CD4-positive, alpha-beta T cell treated with Interleukin-15 for 1 hour (primary cell): ENCODE results near the gene SSB.
"Not testable (repeated sequence)": the region's sequence is repeated elsewhere in the genome, so short reads cannot be mapped to it uniquely, and the experiment has no call there.

Experiments
- DNase-seq: peaks from one replicate; pipeline ENCODE4 v3.0.0-alpha.2; 2020

Gene SSB

DNA sequence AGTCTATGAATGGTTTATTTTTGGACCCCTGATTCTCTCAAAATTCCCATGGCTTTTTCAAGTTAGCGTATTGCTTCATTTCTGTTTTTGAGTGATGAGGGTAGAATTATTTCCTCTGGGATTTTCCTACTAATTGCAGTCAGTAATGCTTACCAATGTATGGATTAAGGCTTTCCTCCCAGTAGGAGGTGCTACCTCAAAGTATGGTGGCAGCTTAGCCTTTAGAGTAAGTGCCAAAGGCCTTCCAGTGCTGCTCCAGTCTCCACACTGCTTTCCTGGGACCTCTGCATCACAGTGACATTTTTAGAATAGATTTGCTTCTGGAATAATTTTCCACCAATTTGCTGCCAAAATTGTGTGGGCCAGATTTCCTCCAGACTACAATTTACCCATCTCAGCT is 16.2 kb upstream of the SSB start:
- DNase-seq = no peak

DNA sequence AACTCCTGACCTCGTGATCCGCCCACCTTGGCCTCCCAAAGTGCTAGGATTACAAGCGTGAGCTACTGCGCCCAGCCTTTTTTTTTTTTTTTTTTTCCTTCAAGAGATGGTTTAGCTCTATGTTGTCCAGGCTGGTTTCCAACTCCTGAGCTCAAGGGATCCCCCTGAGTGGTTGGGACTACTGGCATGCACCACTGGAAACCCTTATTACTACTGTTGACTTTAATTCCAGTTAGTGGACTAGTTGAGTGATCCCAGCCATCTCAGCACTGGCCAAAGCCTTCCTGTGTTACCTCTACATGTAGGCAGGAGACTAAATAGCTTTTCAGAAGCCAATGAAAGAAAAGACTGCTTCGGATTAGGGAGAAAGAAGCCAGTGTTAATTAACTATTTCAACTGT is 8.1 kb upstream of the SSB start:
- no peak for DNase-seq

DNA sequence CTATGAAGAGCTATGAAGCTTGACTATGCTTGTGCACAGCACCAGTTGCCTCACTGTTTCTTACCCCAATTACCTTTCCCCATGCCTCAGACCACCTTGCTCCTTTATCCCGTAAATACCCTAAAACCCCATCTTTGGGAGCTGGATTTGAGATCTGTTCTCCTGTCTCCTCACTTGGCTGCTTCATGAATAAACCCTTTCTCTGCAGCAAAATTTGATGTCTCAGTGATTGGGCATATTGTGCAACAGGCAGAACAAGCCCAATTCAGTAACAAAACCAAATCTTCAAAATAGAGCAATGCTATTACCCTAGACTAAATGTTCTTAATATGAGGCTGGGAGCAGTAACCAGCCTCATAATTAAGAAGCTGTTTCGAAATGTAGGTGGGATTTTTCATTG is 3.5 kb upstream of the SSB start:
- no peak for DNase-seq

DNA sequence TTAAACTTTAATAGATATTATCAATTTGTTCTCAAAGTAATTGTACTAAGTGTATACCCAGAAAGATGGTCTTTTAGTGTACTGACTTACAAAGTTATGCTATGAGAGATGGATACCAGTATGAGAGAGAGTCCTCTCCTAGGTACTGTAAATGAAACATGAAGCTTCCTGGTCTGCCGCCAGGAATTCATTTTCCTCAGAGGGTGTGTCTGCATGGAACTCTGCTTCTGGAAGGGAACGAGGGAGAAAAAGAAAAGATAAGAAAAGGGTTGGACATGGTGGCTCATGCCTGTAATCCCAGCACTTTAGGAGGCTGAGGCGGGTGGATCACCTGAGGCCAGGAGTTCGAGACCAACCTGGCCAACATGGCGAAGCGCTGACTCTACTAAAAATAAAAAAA is 2.2 kb upstream of the SSB start:
- DNase-seq = no peak

DNA sequence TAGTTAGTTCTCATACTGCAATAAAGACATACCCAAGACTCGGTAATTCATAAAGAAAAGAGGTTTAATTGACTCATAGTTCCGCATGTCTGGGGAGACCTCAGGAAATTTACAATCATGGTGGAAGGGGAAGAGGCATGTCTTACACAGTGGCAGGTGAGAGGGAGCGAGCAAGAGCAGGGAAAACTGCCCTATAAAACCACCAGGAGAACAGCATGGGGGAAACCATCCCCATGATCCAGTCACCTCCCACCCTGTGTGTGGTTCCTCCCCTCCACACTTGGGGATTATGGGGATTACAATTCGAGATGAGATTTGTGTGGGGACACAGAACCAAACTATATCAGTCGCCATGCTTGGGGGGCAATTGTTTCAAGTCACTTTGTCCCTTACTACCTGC is 1.1 kb upstream of the SSB start:
- no peak for DNase-seq

DNA sequence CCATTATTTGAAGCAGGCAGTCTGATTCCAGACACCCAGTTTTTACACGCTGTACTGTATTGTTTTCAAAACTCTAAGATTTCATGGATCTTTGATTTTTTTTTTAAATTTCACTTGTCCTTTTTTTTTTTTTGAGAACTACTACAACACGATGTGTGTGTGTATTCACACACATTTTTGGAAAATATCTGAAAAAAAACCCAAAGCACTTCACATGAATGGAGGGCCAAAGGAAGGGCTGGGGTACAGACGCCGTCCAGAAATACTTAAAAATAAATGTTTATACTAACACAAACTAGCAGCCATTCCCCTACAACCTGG is 314 bp upstream of the SSB start:
- DNase-seq = no peak

DNA sequence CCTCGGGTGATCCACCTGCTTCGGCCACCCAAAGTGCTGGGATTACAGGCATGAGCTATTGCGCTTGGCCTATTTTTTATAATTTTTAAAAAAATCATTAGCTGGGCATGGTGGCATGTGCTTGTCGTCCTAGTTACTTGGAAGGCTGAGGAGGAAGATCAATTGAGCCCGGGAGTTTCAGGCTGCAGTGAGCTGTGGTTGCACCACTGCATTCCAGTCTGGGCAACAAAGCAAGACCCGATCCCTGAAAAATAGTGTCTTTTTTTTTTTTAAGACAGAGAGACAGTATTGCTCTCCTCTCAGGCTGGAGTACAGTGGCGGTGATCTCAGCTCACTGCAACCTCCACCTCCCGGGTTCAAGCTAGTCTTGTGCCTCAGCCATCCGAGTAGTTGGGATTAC is 4.8 kb downstream of the SSB start:
- no peak for DNase-seq

DNA sequence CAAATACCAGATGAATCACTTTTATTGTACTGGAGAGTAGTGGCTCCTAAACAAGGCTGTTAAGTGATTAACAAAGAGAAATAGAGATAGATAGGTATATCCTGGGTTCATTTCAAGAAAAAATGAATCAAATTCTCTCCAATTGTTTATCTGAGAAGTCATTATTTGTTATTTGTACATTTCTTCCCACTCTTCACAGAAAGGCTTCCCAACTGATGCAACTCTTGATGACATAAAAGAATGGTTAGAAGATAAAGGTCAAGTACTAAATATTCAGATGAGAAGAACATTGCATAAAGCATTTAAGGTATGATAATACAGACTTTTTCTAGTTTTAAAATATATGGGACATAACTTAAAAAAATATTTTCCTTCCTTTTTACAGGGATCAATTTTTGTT is 7.9 kb downstream of the SSB start:
- DNase-seq = no peak

DNA sequence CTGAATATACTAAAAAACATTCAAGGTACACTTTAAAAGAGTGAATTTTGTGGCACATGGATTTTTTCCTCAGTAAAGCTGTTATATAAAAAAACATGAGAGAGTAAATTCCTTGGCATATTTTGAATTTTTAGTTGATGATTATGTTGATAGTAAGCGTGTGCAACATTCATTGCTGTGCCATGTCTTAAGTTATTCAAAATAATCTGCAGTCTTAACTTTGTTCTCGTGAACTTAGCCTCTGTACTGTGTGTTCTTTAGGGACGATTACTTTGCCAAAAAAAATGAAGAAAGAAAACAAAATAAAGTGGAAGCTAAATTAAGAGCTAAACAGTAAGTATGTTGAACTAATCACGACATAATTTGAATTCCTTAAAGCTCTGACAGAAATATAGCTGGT is 9.6 kb downstream of the SSB start:
- DNase-seq = no peak

DNA sequence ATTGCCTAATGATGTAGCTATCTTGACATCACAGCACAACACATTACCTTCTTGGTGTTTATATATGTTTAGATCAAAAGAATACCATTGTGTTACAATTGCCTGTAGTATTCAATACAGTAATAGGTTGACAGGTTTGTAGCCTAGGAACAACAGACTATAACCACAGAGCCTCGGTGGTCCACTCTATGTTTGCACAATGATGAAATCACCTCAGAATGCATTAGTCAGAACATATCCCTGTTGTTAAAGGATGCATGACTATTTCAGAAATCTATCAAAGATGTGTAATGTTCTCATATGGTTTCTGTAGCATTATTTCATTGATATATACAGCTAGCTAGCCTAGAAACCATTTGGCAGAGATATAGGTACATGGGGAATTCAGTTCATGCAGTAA is 17.2 kb downstream of the SSB start:
- no peak for DNase-seq

DNA sequence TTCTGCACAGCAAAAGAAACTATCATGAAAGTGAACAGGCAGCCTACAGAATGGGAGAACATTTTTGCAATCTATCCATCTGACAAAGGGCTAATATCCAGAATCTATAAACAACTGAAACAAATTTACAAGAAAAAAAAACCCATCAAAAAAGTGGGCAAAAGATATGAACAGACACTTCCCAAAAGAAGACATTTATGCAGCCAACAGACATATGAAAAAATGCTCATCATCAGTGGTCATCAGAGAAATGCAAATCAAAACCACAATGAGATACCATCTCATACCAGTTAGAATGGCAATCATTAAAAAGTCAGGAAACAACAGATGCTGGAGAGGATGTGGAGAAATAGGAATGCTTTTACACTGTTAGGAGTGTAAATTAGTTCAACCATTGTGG is 18.3 kb downstream of the SSB start:
- DNase-seq = not testable (repeated sequence)

DNA sequence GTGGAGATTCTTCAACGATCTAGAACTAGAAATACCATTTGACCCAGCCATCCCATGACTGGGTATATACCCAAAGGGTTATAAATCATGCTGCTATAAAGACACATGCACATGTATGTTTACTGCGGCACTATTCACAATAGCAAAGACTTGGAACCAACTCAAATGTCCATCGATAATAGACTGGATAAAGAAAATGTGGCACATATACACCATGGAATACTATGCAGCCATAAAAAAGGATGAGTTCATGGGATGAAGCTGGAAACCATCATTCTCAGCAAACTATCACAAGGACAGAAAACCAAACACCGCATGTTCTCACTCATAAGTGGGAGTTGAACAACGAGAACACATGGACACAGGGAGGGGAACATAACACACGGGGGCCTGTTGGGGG is 18.7 kb downstream of the SSB start:
- not testable (repeated sequence) for DNase-seq

DNA sequence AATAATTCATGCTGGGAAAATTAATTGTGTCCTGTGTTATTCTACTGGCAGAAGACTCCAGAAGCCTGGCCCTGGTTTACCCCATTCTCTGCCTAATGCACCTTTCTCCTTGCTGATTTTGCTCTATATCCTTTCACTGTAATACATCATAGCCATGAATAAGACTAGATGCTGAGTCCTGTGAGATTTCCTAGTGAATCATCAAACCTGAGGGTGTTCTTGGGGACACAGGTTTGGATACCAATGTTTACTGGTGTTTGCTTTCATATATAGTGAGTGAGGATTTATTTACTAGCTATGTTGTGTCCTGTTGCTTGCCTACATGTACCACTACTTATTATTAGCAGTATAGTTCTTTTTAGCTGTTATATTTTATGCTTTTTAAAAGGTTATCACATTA is 19.6 kb downstream of the SSB start:
- DNase-seq = no peak

DNA sequence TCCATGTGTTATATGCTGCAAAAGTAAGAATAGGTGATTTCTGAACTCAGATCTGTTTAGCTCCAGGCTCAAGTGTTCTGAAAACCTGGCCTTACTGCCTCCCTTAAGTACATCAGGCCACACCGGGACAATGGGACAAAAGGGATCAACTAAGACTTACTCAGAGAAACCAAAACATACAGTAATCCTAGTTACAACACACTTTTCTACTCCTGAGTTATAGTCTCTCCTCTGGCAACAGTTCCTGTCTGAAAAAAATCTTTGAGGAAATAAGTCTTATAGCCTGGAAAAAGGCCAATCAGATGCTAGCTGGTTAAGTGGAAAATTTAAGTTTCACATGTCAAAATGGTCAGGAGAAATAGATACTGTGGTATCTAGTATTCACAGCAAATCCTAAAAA is 20.4 kb downstream of the SSB start:
- DNase-seq = no peak

DNA sequence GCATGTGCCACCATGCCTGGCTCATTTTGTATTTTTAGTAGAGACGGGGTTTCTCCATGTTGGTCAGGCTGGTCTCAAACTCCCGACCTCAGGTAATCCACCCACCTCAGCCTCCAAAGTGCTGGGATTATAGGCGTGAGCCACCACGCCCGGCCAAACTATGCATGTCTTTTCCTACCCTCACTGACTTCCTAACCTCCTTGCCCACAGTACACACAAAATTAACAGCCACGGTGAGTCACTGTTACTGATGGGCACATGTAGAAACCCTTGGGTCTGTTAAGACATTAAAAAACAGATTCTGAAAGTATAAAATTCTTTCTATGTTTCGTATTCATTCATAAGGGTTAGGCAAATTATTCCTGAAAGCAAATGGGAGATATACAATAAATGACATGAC is 21.4 kb downstream of the SSB start:
- DNase-seq = not testable (repeated sequence)

DNA sequence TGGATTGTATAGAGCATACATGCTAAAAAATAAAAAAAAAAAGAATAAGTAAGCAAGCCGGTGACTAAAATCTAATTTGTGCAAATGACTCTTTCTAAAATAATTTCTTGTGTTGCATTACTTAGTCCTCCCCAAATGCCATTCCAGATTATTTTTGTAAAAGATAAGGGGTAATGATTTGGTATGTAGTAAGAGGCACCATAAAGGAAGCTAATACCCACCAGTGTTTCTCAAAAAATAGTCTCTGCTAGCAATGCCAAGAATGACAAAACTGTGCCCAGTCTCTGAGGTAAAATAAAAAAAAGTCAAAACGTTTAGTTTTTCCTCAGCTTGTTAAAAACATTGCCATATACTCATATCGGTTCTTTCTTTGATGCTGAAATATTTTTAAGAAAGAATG is 23.4 kb downstream of the SSB start:
- DNase-seq = no peak

DNA sequence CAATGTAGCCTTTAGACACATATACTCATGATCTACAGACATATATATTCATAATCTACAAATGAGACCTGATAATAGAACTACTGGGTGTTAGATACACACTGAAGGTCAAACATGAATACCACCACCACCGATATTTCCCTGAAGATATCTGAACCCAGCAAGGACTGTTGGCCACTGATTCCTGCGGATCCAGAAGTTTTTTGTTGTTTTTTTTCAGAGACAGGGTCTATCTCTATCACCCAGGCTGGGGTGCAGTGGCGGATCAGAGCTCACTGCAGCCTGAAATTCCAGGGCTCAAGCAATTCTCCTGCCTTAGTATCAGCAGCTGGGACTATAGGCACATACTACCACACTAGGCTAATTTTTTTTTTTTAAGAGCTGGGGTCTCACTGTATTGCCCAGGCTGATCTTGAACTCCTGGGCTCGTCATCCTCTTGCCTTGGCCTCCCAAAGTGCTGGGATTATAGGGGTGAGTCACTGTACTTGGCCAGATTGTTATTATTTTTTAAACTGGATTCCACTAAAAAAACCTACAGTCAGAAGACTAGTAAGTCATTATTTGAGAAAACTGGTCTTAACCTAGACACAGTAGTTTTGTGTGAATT is 24.2 kb downstream of the SSB start:
- DNase-seq = no peak

DNA sequence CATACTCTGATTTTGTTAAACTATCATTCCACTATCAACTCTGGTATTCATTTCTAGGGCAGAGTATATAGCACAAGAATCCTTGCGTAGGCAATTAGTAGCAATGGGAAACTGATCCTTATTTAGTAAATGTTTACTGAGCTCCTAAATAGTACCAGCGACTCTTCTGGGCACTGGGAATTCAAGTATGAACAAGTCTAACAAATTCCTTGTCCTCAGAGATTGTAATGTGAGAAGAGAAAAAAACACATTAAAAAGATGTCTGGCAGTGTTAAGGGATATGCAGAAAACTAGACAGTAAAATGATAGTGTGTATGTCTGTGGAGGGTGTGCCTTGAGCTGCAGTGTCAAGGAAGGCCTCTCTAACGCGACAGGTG is 25.3 kb downstream of the SSB start:
- DNase-seq = no peak

DNA sequence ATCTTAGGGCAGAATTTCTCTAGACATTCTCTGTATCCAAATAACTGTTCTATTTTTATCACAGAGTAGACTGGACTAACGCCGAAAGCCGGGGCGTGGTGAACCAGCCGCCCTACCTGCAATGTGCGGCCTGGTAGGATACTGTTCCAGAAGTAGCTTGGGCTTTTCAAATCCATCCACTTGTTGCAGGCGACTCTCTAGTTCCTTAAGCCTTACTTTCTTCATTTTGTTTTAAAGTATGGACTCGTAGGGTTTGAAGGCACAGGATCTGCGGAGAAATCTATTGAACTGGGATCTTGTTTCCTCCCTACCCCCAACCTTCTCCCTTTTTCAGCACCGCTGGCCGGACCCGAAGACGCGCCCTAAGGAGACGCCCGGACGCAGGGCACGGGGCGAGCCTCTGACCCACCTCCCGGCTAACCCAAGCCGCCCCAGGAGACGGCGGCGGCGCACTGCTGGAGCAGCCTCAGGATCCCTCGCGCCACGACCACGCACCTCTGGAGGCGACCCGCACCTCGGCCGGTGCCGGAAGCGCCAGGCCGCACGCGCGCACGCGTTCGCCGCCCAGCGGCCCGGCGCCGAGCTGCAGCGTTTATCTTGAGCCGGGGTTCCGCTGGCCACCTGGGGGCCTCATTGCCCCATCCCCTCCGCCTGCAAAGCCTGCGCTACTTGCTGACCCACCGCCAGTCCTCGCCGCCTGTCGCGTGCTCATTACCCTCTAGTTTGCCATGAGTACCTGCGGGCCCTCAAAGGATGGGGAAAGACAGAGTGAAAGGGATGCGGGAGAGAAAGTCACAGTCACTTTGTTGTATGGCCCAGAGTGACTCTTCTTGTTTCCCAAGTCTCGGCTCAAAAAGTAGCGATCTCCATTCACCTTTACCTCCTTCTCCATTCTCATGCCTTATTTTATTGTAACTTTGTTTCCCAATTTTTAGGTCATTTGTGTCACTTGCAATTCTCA is 26.0 kb downstream of the SSB start, which contains the start of gene METTL5:
TSS of gene METTL5 (minus strand) at position 533 of the 961 bp plus-strand sequence. CDS start at position 225, 308 bp downstream.
- peak; percentile 69 for DNase-seq

DNA sequence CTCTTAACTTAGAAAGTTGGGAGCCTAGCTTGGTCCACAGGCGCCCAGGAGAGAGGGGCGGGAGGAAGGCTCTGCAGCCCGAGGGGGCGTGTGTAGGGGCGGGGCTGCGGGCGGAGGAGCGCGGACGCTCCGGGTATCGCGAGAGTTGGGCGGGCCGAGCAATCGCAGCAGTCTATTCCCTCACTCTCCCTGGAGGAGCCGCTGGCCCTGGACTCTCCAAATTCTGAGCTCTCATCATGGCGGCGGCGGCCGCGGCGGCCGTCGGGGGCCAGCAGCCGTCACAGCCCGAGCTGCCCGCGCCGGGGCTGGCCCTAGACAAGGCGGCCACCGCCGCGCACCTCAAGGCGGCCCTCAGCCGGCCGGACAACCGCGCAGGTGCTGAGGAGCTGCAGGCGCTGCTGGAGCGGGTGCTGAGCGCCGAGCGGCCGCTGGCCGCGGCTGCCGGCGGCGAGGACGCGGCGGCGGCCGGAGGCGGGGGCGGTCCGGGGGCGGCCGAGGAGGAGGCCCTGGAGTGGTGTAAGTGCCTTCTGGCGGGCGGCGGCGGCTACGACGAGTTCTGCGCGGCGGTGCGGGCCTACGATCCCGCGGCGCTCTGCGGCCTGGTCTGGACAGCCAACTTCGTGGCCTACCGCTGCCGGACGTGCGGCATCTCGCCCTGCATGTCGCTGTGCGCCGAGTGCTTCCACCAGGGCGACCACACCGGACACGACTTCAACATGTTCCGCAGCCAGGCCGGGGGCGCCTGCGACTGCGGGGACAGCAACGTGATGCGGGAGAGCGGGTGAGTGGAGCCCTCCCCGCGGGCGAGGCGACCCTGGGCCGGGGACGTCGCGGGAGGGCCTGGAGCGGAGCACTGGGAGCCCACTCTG is 28.8 kb downstream of the SSB start, which contains the start of gene UBR3:
TSS of gene UBR3 (plus strand) at position 183 of the 869 bp plus-strand sequence. CDS start at position 237, 54 bp downstream.
- DNase-seq = peak; percentile 90

DNA sequence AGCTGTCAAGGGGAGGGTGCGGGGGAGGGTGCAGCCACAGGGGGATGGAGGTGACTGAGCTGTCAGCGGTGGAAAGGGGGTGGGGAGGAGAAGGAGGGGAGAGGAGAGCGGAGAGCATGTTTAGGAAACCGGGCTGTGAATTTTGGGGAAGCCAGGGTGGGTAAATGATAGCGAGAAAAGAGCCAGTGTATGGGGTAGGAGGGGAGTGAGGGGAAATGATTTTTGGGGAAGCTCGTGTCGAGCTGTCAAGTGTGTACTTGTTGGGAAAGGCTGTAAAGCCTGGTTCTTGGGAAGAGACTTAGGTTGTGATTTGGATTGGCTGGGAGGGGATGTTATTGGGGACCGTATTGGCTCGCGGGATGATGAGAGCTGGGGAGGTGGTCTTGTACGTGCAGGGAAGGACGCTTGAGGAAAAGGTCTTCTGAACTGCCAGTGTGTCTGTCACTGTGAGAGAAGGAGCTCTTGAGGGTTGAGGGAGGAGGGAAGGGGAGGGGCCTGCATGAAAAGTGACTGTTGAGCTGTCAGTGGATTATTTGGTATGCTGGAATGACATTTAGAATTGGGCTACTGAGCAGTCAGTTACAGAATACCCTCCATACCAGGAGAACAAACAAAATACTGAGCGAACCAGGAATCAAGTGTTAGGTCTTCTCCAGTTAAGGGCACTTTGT is 29.6 kb downstream of the SSB start:
- peak; percentile 25 for DNase-seq

DNA sequence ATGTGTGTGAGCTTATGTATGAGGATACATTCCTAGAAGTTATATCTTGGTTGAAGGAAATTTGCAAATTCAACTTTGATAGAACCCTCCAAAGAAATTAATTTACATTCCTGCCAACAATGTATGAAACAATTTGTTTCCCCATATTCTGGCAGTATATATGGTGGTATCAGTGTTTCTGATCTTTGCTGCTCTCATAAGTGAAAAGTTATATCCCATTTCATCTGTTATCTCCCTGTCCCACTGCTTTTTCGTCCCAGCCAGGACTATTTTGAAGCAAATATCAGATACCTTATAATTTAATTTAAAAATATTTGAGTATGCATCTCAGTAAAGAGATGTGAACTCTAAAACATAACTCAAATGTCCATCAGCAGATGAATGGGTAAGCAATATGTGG is 35.7 kb downstream of the SSB start:
- DNase-seq = no peak
